ENCODE measurements around the gene PARP12.

Gene PARP12

GRCh38 chr7:140017034-140017433 is 45.7 kb downstream of the PARP12 start:
- no peaks in the 10 kb centered on the region for H3K36me3 ChIP-seq (ENCODE audit: control insufficient read depth, insufficient read depth, low read length)
- TF ChIP-seq CTCF (IDR thresholded peaks at IDR 0.05; ENCODE audit: insufficient read depth, low read length, poor library complexity, severe bottlenecking): no peak
- H3K4me3 ChIP-seq (replicated peaks; ENCODE audit: low read depth, low read length): no peak overlapping the region
- H3K27me3 ChIP-seq (replicated peaks; ENCODE audit: control insufficient read depth, insufficient read depth, low read length): no peaks in the 10 kb centered on the region; the same call in 1 of the 2 replicates
- DNase-seq (ENCODE audit: extremely low read depth, insufficient read length): no peak

DNA sequence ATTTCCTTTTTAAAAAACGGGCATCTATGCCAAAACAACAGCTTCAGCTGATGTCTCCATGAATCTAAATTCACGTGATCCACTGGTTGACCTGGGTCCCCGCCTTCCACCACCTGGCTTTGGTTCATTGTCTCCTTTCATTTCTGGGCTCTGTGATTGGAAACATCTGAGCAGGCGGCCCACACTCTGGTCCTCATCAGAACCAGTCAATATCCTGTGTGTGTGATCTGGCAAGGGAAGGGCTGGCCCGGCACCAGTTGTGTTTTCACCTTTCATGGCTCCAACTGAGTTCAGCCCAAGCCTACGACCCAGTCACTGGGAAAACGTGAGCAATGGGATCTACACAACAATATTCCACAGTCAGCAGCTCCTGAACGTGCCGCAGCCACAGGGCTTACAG is 46.2 kb downstream of the PARP12 start:
- H3K27me3 ChIP-seq (replicated peaks; ENCODE audit: control insufficient read depth, insufficient read depth, low read length): no peaks in the 10 kb centered on the region; the same call in 1 of the 2 replicates
- no peak for DNase-seq (ENCODE audit: extremely low read depth, insufficient read length)

DNA sequence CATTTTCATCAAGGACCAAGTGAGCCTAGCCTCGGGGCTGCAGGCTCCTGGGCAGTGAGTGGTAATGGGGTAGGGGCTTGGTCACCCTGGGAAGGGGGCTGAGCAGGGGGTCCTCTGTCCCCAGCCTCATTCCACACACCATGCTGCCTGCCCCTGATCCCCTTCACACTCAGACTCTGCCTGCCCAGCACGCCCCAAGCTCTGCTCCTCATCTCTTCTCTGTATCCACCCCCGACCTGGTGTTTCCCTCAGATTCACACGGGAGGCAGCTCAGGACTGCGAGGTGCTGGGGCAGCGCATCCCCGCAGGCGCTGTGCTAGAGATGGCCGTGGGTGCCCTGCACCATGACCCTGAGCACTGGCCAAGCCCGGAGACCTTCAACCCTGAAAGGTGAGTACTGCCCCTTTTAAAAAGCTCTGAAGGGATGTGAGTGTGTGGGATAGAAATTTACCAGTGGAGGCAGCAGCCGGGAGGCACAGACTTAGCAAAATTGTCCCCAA is 47.2 kb downstream of the PARP12 start:
- TF ChIP-seq CTCF (IDR thresholded peaks at IDR 0.05; ENCODE audit: insufficient read depth, low read length, poor library complexity, severe bottlenecking): no peak
- no peak overlapping the region for H3K4me3 ChIP-seq (replicated peaks; ENCODE audit: low read depth, low read length)
- no peaks in the 10 kb centered on the region; the same call in 1 of the 2 replicates for H3K27me3 ChIP-seq (replicated peaks; ENCODE audit: control insufficient read depth, insufficient read depth, low read length)
- DNase-seq (ENCODE audit: extremely low read depth, insufficient read length): no peak
- no peaks in the 10 kb centered on the region for H3K36me3 ChIP-seq (ENCODE audit: control insufficient read depth, insufficient read depth, low read length)

More for the DNA sequence above, 46.2 kb downstream of the PARP12 start:
- no peak overlapping the region for H3K4me3 ChIP-seq (replicated peaks; ENCODE audit: low read depth, low read length)
- no peaks in the 10 kb centered on the region for H3K36me3 ChIP-seq (ENCODE audit: control insufficient read depth, insufficient read depth, low read length)
- TF ChIP-seq CTCF (IDR thresholded peaks at IDR 0.05; ENCODE audit: insufficient read depth, low read length, poor library complexity, severe bottlenecking): no peak

DNA sequence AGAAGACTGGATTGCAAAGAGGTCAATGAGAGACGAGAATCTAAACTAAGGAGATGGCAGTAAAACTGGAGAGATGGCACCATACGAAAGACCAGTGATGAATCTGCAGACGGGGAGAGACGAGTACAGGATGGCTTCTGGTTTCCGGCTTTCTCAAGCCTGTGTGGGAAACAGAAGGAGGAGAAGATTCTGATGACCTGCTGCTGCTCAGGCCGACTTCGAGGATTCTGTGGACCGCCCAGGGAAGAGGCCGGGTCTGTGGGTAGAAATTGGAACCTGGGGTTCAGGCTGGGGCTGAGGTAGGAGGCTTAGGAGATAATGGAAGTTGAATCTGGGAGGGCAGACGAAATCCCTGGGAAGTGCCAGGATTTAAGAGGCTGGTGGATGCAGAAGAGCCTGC is 48.6 kb downstream of the PARP12 start:
- no peaks in the 10 kb centered on the region for H3K36me3 ChIP-seq (ENCODE audit: control insufficient read depth, insufficient read depth, low read length)
- H3K4me3 ChIP-seq (replicated peaks; ENCODE audit: low read depth, low read length): no peak overlapping the region
- no peaks in the 10 kb centered on the region; the same call in 1 of the 2 replicates for H3K27me3 ChIP-seq (replicated peaks; ENCODE audit: control insufficient read depth, insufficient read depth, low read length)
- no peak for DNase-seq (ENCODE audit: extremely low read depth, insufficient read length)
- TF ChIP-seq CTCF (IDR thresholded peaks at IDR 0.05; ENCODE audit: insufficient read depth, low read length, poor library complexity, severe bottlenecking): no peak

DNA sequence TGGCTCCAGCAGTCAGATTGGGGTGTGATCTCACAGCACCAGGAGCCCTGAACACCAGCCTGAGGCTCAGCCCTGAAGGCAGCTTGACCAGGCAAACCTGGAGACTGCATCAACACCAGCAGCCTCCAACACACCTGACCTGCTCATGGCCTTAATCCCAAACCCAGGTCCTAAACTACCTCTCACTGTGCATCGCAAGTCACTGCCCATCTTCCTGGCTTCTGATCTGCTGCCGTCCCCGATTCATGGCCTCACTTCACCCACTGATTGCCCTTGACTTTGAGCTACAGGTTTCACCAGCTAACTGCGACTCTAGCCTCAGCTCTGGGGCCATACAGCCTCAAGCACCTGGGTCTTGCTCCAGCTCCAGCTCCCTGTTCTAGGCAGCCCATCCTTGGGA is 49.1 kb downstream of the PARP12 start:
- no peaks in the 10 kb centered on the region for H3K36me3 ChIP-seq (ENCODE audit: control insufficient read depth, insufficient read depth, low read length)
- TF ChIP-seq CTCF (IDR thresholded peaks at IDR 0.05; ENCODE audit: insufficient read depth, low read length, poor library complexity, severe bottlenecking): no peak
- no peak overlapping the region for H3K4me3 ChIP-seq (replicated peaks; ENCODE audit: low read depth, low read length)
- H3K27me3 ChIP-seq (replicated peaks; ENCODE audit: control insufficient read depth, insufficient read depth, low read length): no peaks in the 10 kb centered on the region; the same call in 1 of the 2 replicates
- no peak for DNase-seq (ENCODE audit: extremely low read depth, insufficient read length)
